ACC112 (cell line): ENCODE measurements around the gene KRTAP12-2.
"Not testable (repeated sequence)": the region's sequence is repeated elsewhere in the genome, so short reads cannot be mapped to it uniquely, and the experiment has no call there.

ENCODE experiments used
- H2AFZ ChIP-seq: fragments of 200-600 bp; sonication (generic); one replicate; pipeline ENCODE4 v1.6.0; 2017; ENCODE audit warnings: antibody characterized with exemption, low read length; ENCODE audit not compliant: unreplicated experiment
- H3K27ac ChIP-seq: fragments of 200-600 bp; sonication (generic); 2 replicates; pipeline ENCODE4 v1.5.1; 2014; ENCODE audit warnings: low read depth, mild to moderate bottlenecking, antibody characterized with exemption, low read length, moderate library complexity
- H3K27me3 ChIP-seq: fragments of 200-600 bp; sonication (generic); 2 replicates; pipeline ENCODE4 v1.6.1; 2014; ENCODE audit warnings: mild to moderate bottlenecking, antibody characterized with exemption, low read length, moderate library complexity, mixed read lengths; ENCODE audit not compliant: insufficient read depth
- H3K36me3 ChIP-seq: fragments of 200-600 bp; sonication (generic); 2 replicates; pipeline ENCODE4 v1.6.1; 2016; ENCODE audit warnings: mild to moderate bottlenecking, antibody characterized with exemption, low read length, moderate library complexity, mixed read lengths; ENCODE audit not compliant: insufficient read depth
- H3K4me1 ChIP-seq: fragments of 200-600 bp; sonication (generic); one replicate; pipeline ENCODE4 v1.6.1; 2016; ENCODE audit warnings: low read length, mixed read lengths; ENCODE audit not compliant: insufficient read depth, unreplicated experiment, control insufficient read depth
- H3K4me3 ChIP-seq: fragments of 200-600 bp; sonication (generic); 2 replicates; pipeline ENCODE4 v1.5.1; 2014; ENCODE audit warnings: mild to moderate bottlenecking, low read depth, low read length
- H3K79me2 ChIP-seq: fragments of 200-600 bp; sonication (generic); one replicate; pipeline ENCODE4 v1.6.0; 2016; ENCODE audit warnings: low read length; ENCODE audit not compliant: control insufficient read depth, unreplicated experiment, insufficient read depth

KRTAP12-2 gene

GRCh38 chr21:44681152-44681551 is 14.4 kb upstream of the KRTAP12-2 start:
- Histone ChIP-seq H3K4me1 (no peaks in the 10 kb centered on the region), H3K4me3 (no peak overlapping the region), H2AFZ (no peak overlapping the region), H3K27me3 (peaks cover 73% of the 10 kb centered on the region), H3K27ac (no peak overlapping the region), H3K79me2 (no peaks in the 10 kb centered on the region), H3K36me3 (no peaks in the 10 kb centered on the region)

GRCh38 chr21:44677881-44678280 is 11.2 kb upstream of the KRTAP12-2 start:
- Histone ChIP-seq H3K27ac (no peak overlapping the region), H3K36me3 (no peaks in the 10 kb centered on the region), H2AFZ (no peak overlapping the region), H3K27me3 (peaks cover 61% of the 10 kb centered on the region), H3K4me1 (no peaks in the 10 kb centered on the region), H3K4me3 (no peak overlapping the region), H3K79me2 (no peaks in the 10 kb centered on the region)

- no peak overlapping the region for H3K27ac ChIP-seq
- H3K4me1 ChIP-seq = no peaks in the 10 kb centered on the region
- peaks cover 30% of the 10 kb centered on the region for H3K27me3 ChIP-seq
- no peak overlapping the region for H2AFZ ChIP-seq
- no peak overlapping the region for H3K4me3 ChIP-seq
- no peaks in the 10 kb centered on the region for H3K79me2 ChIP-seq
- no peaks in the 10 kb centered on the region for H3K36me3 ChIP-seq
These were observed 5.2 kb upstream of the KRTAP12-2 start for GRCh38 chr21:44671911-44672310.

- no peak overlapping the region for H2AFZ ChIP-seq
- no peak overlapping the region for H3K4me3 ChIP-seq
- no peaks in the 10 kb centered on the region for H3K4me1 ChIP-seq
- H3K36me3 ChIP-seq = no peaks in the 10 kb centered on the region
- no peaks in the 10 kb centered on the region for H3K79me2 ChIP-seq
- no peak overlapping the region for H3K27ac ChIP-seq
- peaks cover 19% of the 10 kb centered on the region for H3K27me3 ChIP-seq
These were observed 4.1 kb upstream of the KRTAP12-2 start for GRCh38 chr21:44670642-44671432.

- Histone ChIP-seq H3K27me3 (peaks cover 15% of the 10 kb centered on the region; the same call in 1 of the 2 replicates), H3K79me2 (no peaks in the 10 kb centered on the region), H2AFZ (no peak overlapping the region), H3K27ac (no peak overlapping the region), H3K36me3 (no peaks in the 10 kb centered on the region), H3K4me1 (no peaks in the 10 kb centered on the region), H3K4me3 (no peak overlapping the region)
These were observed 885 bp upstream of the KRTAP12-2 start for GRCh38 chr21:44667612-44668011.

GRCh38 chr21:44664691-44665090 is 2.0 kb downstream of the KRTAP12-2 start:
- H3K27ac ChIP-seq = no peak overlapping the region
- no peak overlapping the region for H3K4me3 ChIP-seq
- H3K36me3 ChIP-seq = no peaks in the 10 kb centered on the region
- H2AFZ ChIP-seq = no peak overlapping the region
- peaks cover 20% of the 10 kb centered on the region; the same call in 1 of the 2 replicates for H3K27me3 ChIP-seq
- no peaks in the 10 kb centered on the region for H3K4me1 ChIP-seq
- no peaks in the 10 kb centered on the region for H3K79me2 ChIP-seq

GRCh38 chr21:44661567-44661966 is 5.2 kb downstream of the KRTAP12-2 start:
- H3K27me3 ChIP-seq = peaks cover 20% of the 10 kb centered on the region; the same call in 1 of the 2 replicates
- H3K4me3 ChIP-seq, H3K27ac ChIP-seq, H3K79me2 ChIP-seq, H2AFZ ChIP-seq, H3K36me3 ChIP-seq, H3K4me1 ChIP-seq: not testable (repeated sequence)

GRCh38 chr21:44658913-44659595 is 7.7 kb downstream of the KRTAP12-2 start:
- peaks cover 20% of the 10 kb centered on the region; the same call in 1 of the 2 replicates for H3K27me3 ChIP-seq
- H3K27ac ChIP-seq = no peak overlapping the region
- no peaks in the 10 kb centered on the region for H3K79me2 ChIP-seq
- H3K4me3 ChIP-seq = no peak overlapping the region
- H2AFZ ChIP-seq = no peak overlapping the region
- H3K36me3 ChIP-seq = no peaks in the 10 kb centered on the region
- no peaks in the 10 kb centered on the region for H3K4me1 ChIP-seq

- Histone ChIP-seq H3K27me3 (peaks cover 20% of the 10 kb centered on the region; the same call in 1 of the 2 replicates), H3K4me1 (no peaks in the 10 kb centered on the region), H2AFZ (no peak overlapping the region), H3K79me2 (no peaks in the 10 kb centered on the region), H3K36me3 (no peaks in the 10 kb centered on the region), H3K4me3 (no peak overlapping the region), H3K27ac (no peak overlapping the region)
These were observed 8.2 kb downstream of the KRTAP12-2 start for GRCh38 chr21:44658541-44658910.

GRCh38 chr21:44657635-44658540 is 8.8 kb downstream of the KRTAP12-2 start, which contains the start of gene KRTAP12-3:
KRTAP12-3 (plus strand) TSS chr21:44657932; CDS start chr21:44657980, 48 bp downstream.
- Histone ChIP-seq H3K27me3 (peaks cover 21% of the 10 kb centered on the region; the same call in 1 of the 2 replicates), H2AFZ (no peak within 1 kb of the TSS), H3K27ac (no peak within 1 kb of the TSS), H3K4me1 (no peaks in the 10 kb centered on the region), H3K36me3 (no peaks in the 10 kb centered on the region), H3K4me3 (no peak within 1 kb of the TSS), H3K79me2 (no peaks in the 10 kb centered on the region)
